HepG2 (cell line): Measurements from ENCODE around the gene SUV39H2. TPM values are rescaled to one million over a fixed set of nuclear protein-coding genes. Genes with fewer than 3 reads are reported as not detected.

Source experiments
- AKAP8 ChIP-seq: sonication (generic); formaldehyde crosslinking; IDR thresholded peaks from 2 replicates; pipeline ENCODE4 v1.5.1; 2020; ENCODE audit warnings: mild to moderate bottlenecking, missing genetic modification reagents
- E2F5 ChIP-seq: sonication (generic); formaldehyde crosslinking; conservative IDR thresholded peaks from 2 replicates; pipeline ENCODE4 v1.4.0; 2020; ENCODE audit warnings: missing genetic modification reagents
- FOXC1 ChIP-seq: sonication (generic); formaldehyde crosslinking; IDR thresholded peaks from 2 replicates; pipeline ENCODE4 v1.8.0; 2022; ENCODE audit warnings: mild to moderate bottlenecking, missing genetic modification reagents, borderline replicate concordance
- GPN1 ChIP-seq: sonication (generic); formaldehyde crosslinking; IDR thresholded peaks from 2 replicates; pipeline ENCODE4 v1.5.1; 2020; ENCODE audit warnings: missing genetic modification reagents, borderline replicate concordance
- HIVEP1 ChIP-seq: sonication (generic); formaldehyde crosslinking; IDR thresholded peaks from 2 replicates; pipeline ENCODE4 v1.4.0; 2020; ENCODE audit warnings: mild to moderate bottlenecking, missing genetic modification reagents
- ISL2 ChIP-seq: sonication (generic); formaldehyde crosslinking; IDR thresholded peaks from 2 replicates; pipeline ENCODE4 v1.5.0; 2020; ENCODE audit warnings: missing genetic modification reagents
- JUN ChIP-seq: sonication (generic); formaldehyde crosslinking; IDR thresholded peaks from 2 replicates; pipeline ENCODE4 v1.4.0; 2020; ENCODE audit warnings: mild to moderate bottlenecking, missing genetic modification reagents
- KLF16 ChIP-seq, 2 experiments: sonication (generic) in 1 of 2; formaldehyde crosslinking in 1 of 2; IDR thresholded peaks; 2 replicates each; pipeline versions ENCODE4 v1.6.1 to v1.8.0; 2016 to 2023; ENCODE audit warnings: missing genetic modification reagents in 2 of 2, missing compliant biosample characterization in 1 of 2
- LRRFIP1 ChIP-seq: sonication (generic); formaldehyde crosslinking; conservative IDR thresholded peaks from 2 replicates; pipeline ENCODE4 v1.4.0; 2020; ENCODE audit warnings: missing genetic modification reagents
- MTERF4 ChIP-seq: sonication (generic); formaldehyde crosslinking; IDR thresholded peaks from 2 replicates; pipeline ENCODE4 v1.8.0; 2023; ENCODE audit warnings: mild to moderate bottlenecking, missing genetic modification reagents
- MXD3 ChIP-seq: IDR thresholded peaks from 2 replicates; pipeline ENCODE4 v1.6.1; 2016; ENCODE audit warnings: mild to moderate bottlenecking, missing biosample characterization, missing genetic modification reagents
- NFRKB ChIP-seq: fragments of 450-650 bp; IDR thresholded peaks from 2 replicates; pipeline ENCODE4 v1.6.1; 2017
- RXRB ChIP-seq: IDR thresholded peaks from 2 replicates; pipeline ENCODE4 v1.6.1; 2016; ENCODE audit warnings: borderline replicate concordance, missing genetic modification reagents, missing compliant biosample characterization
- SOX6 ChIP-seq, 2 experiments: fragments of 450-650 bp in 1 of 2; sonication (generic) in 1 of 2; formaldehyde crosslinking in 1 of 2; IDR thresholded peaks; 2 replicates each; pipeline versions ENCODE4 v1.4.0 to v1.6.1; 2017 to 2020; ENCODE audit warnings: antibody characterized with exemption in 1 of 2, mild to moderate bottlenecking in 1 of 2, missing genetic modification reagents in 1 of 2
- SRY ChIP-seq: sonication (generic); formaldehyde crosslinking; IDR thresholded peaks from 2 replicates; pipeline ENCODE4 v1.8.0; 2022; ENCODE audit warnings: mild to moderate bottlenecking, missing genetic modification reagents
- ZBTB14 ChIP-seq: sonication (generic); formaldehyde crosslinking; IDR thresholded peaks from 2 replicates; pipeline ENCODE4 v1.4.0; 2020; ENCODE audit warnings: missing genetic modification reagents
- ZNF12 ChIP-seq: sonication (generic); formaldehyde crosslinking; IDR thresholded peaks from 2 replicates; pipeline ENCODE4 v1.5.0; 2020; ENCODE audit warnings: missing genetic modification reagents
- ZNF18 ChIP-seq: sonication (generic); formaldehyde crosslinking; IDR thresholded peaks from 2 replicates; pipeline ENCODE4 v1.8.0; 2022; ENCODE audit warnings: mild to moderate bottlenecking, missing genetic modification reagents; ENCODE audit not compliant: insufficient replicate concordance
- ZNF30 ChIP-seq: sonication (generic); formaldehyde crosslinking; IDR thresholded peaks from 2 replicates; pipeline ENCODE4 v1.5.0; 2020; ENCODE audit warnings: mild to moderate bottlenecking, missing genetic modification reagents
- ZNF510 ChIP-seq: sonication (generic); formaldehyde crosslinking; IDR thresholded peaks from 2 replicates; pipeline ENCODE4 v1.4.0; 2020; ENCODE audit warnings: low read depth, mild to moderate bottlenecking, missing genetic modification reagents
- ZNF761 ChIP-seq: sonication (generic); formaldehyde crosslinking; conservative IDR thresholded peaks from 2 replicates; pipeline ENCODE4 v1.4.0; 2020; ENCODE audit warnings: mild to moderate bottlenecking, missing genetic modification reagents
- polyA plus RNA-seq, 8 experiments: library from polyadenylated mRNA; depleted of rRNA in 3 of 8; stranded (reverse) in 7 of 8; unstranded in 1 of 8; fragments of >200 nt; fragmentation: Illumina TruSeq in 4 of 8; extraction: Trizol in 4 of 8; gene quantifications; 2 replicates each; pipeline versions ENCODE4 v1.2.1 to v1.2.3, GENCODE V29; 2011 to 2016; ENCODE audit warnings: low read depth in 4 of 8, missing spikeins in 1 of 8, mixed read lengths in 1 of 8; ENCODE audit not compliant: insufficient read depth in 1 of 8
- total RNA-seq, 5 experiments: library from RNA; depleted of rRNA; stranded (reverse); fragments of >200 nt; fragmentation: Illumina TruSeq; extraction: Trizol; gene quantifications; 2 replicates each; pipeline ENCODE4 v1.2.3, GENCODE V29; 2016; ENCODE audit warnings: low read depth in 1 of 5

Gene SUV39H2
- total and polyA plus RNA-seq, 2 of the 13 experiments (the other 11 are each of a cell fraction or from before 2014, with no cell fraction given) = 9.0 to 44.3 TPM

- TF ChIP-seq KLF16 (CRISPR knock-in tag; IDR thresholded peaks at IDR 0.05) (peak in 1 of 2 experiments; percentile 77; a peak in 2 of 4 replicates), GPN1 (no peak), MTERF4 (peak; percentile 60; the same call in 1 of the 2 replicates), ZNF30 (no peak), ZNF761 (CRISPR knock-in tag) (peak; percentile 92; the same call in 1 of the 2 replicates), E2F5 (CRISPR knock-in tag) (peak; percentile 94), NFRKB (no peak), ZBTB14 (CRISPR knock-in tag) (peak; percentile 56; the same call in 1 of the 2 replicates), HIVEP1 (peak; percentile 85), LRRFIP1 (CRISPR knock-in tag) (no peak), ZNF18 (peak; percentile 40), ZNF12 (peak; percentile 26; the same call in 1 of the 2 replicates), ISL2 (CRISPR knock-in tag) (peak; percentile 52), AKAP8 (no peak), SOX6 (IDR thresholded peaks at IDR 0.05) (no peak), SOX6 (CRISPR knock-in tag; IDR thresholded peaks at IDR 0.05) (peak; percentile 30; the same call in 1 of the 2 replicates), FOXC1 (peak; percentile 63), MXD3 (CRISPR knock-in tag) (peak; percentile 70), JUN (CRISPR knock-in tag) (no peak), ZNF510 (CRISPR knock-in tag) (peak; percentile 44; the same call in 1 of the 2 replicates), SRY (CRISPR knock-in tag) (peak; percentile 76), RXRB (CRISPR knock-in tag) (peak; percentile 21; the same call in 1 of the 2 replicates)
Measured at GRCh38 chr10:14878266-14879123, at the start of gene SUV39H2 (continued).
